GM10266 (cell line): Measurements from ENCODE around the gene NSMCE1.
A peak's percentile ranks its signal among the peaks of the same experiment; 100 is the strongest.

Source experiments
- DNase-seq: peaks from one replicate; pipeline ENCODE4 v3.0.0; 2012; ENCODE audit errors: extremely low spot score
- TF ChIP-seq, protein P1 (sequence below): IDR thresholded peaks from 2 replicates; pipeline ENCODE4 v1.5.1; 2012; ENCODE audit warnings: mild to moderate bottlenecking, low read depth; ENCODE audit not compliant: control insufficient read depth, insufficient read depth; ENCODE audit errors: missing control alignments

The NSMCE1 gene

DNA sequence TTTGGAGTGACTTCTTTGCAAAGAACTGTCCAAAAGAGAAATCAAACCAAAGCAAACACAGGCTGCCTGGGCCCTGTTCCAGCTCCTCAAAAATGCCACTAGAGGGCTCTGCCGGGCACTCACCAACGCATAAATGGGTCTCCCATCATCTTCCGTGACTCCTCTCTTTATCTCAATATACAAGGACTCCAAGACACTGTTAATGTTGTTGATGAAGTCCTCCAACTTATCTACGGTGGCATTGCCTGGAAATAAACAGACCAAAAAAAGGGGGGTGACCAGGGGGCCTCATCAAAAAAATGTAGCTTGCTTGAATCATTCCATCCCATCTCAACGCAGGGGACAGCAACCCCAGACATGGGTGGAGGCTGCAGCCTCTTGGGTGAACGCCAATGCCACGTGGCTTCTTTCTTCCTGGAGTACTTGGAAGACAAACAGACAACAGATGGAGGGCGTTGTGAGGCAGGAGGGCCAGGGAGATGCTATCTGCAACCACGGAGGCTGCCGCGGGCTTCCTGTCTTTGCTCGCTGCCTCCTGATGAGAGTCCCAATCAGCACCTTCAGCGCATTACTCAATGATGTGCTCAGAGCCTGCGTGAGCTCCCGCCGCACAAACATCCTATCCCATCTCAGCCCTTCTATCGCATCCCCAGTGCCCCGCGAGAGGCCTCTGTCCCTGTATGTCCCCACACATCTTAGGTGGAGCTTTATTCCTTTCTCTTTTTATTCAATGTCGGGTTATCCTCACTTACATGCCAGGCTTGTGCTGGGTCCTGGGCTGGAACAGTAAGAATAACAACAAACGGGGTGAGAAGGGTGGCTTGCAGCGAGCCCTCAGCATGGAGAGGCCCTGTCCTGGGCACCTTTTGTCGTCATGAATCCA lies 33.3 kb downstream of the NSMCE1 start:
- TF ChIP-seq, protein P1, sequence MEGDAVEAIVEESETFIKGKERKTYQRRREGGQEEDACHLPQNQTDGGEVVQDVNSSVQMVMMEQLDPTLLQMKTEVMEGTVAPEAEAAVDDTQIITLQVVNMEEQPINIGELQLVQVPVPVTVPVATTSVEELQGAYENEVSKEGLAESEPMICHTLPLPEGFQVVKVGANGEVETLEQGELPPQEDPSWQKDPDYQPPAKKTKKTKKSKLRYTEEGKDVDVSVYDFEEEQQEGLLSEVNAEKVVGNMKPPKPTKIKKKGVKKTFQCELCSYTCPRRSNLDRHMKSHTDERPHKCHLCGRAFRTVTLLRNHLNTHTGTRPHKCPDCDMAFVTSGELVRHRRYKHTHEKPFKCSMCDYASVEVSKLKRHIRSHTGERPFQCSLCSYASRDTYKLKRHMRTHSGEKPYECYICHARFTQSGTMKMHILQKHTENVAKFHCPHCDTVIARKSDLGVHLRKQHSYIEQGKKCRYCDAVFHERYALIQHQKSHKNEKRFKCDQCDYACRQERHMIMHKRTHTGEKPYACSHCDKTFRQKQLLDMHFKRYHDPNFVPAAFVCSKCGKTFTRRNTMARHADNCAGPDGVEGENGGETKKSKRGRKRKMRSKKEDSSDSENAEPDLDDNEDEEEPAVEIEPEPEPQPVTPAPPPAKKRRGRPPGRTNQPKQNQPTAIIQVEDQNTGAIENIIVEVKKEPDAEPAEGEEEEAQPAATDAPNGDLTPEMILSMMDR: peak; percentile 90
- DNase-seq: peak; percentile 67

DNA sequence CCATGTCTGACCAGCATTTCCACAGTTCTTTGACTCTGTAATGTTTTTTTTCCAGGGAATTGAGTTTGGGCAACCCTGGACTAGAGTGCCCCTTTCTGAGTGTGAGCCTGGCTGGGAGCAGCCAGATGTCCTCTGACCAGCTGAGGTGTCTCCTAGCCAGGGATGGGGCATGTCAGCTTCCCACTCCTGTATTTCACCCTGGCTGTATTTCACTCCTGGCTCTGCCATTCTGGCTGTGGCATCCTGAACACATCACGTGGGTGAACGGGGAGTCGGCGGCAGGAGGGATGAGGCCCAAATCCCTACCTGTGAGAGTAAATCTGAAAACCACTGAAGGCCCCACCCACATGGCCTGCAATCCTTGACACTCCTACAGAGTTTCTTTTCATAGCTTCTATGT lies 34.0 kb downstream of the NSMCE1 start:
- TF ChIP-seq, protein P1: no peak
- no peak for DNase-seq

DNA sequence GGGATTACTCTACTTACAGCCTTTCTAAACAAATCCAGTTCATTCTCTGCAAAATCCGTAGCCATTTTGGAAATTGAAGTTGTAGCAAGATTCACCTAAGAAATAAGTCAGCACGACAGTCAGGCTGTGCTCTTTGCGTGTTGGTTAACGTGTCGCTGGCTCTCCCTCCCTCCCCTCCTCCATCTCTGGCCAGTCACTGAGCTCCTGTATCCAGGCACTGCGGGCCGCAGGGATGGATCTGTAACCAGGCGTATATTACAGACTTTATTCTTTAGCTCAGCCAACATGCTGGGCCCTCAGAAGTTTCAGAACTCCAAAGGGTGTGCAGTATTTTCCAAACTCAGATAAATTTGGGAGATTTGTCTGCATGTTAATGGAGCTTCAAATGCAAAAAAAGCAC lies 34.4 kb downstream of the NSMCE1 start:
- DNase-seq: no peak
- TF ChIP-seq, protein P1: no peak

DNA sequence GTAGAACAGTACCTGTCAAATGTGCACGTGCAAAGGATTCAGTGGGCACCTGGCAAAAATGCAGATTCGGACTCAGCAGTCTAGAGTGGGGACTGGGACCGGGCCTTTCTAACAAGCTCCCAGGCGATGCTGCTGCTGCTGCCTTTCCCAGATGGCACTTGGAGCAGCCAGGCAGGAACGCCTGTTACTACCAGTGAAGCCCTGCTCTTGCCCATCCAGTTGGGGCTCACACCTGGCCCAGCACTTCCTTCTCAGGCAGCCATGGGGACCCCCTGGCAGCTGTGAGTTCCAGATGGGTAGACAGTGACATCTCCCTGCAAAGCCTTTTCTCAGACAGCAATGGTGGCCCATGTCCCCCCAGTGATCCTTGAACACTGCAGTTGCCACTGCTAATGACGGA lies 34.8 kb downstream of the NSMCE1 start:
- DNase-seq: no peak

DNA sequence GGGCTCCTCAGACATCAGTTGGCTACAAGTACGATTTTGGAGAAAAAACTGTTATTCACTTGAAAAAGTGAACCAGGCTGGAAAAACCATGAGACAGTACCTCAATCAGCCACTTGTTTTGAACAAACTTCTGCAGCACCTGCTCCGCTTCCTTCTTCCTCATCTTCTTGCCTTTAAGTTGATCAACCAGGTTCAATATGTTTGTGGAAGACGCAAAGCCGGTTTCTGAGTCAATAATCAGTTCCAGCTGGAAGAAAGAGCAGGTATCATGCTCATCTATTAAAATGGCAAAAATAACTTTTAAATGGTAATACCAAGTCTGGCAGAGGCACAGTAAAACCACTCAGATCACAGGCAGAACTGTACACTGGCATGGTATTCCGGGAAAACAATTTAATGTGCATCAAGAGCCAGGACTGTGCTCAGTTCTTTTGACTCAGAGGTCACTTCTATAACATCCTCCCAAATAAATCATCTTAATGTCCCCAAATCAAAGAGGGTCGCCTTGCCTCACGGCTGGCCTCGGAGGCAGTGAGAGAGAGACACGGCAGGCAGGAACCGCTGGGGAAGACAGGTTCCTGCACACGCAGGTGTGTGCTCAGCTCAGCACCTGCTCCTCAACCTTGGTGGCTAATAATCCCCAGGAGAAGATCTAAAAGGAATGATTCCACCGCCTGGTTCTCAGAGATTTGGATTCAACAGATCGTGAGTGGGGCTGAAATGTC lies 35.5 kb downstream of the NSMCE1 start:
- TF ChIP-seq, protein P1: no peak
- DNase-seq: no peak

More for the DNA sequence above, 34.8 kb downstream of the NSMCE1 start:
- TF ChIP-seq, protein P1: no peak

DNA sequence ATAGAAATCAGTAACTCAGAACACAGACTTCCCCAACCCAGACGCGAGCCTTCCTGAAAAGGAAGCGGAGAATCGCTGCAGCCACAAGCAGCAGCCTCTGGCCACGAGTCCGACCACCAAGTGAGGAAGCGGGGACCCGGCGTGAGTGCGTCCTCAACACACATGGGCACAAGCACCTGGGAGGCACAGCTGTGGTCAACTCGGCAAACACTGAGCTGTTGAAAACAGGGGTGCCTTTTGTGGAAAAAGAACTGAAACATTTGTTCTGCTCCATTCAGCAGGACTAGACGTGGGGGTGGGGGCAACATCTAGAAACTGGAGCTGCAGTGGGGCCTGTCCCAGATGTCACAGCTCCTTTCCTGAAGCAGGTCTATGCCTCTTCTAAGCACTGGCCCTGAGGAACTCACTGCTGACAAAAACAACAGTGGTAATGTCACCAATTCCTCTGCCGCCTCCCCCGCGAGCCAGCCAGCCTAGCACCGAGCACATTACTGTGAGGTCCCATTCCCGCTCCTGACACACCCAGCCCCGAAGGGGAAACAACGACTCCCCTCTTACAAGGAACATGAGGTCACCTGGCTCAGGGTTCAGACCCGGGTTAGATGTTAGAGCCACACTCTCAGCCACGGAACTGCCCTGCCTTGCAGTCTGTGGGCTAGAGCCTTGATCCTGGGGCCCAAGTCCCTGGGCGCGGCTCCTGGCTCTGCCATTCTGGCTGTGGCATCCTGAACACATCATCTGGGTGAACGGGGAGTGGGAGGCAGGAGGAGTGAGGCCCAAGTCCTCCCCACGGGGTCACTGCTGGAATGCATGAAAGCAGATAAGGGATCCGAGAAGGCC lies 36.3 kb downstream of the NSMCE1 start:
- peak; percentile 47 for DNase-seq
- TF ChIP-seq, protein P1: no peak
